Activated CD8-positive, alpha-beta T cell treated with anti-CD3 and anti-CD28 coated beads for 36 hours (primary cell): ENCODE results near the gene MSL1. TPM values are rescaled to one million over a fixed set of nuclear protein-coding genes. Genes with fewer than 3 reads are reported as not detected.

ENCODE experiments used
- ATAC-seq: fragments of 200-7000 bp; cut with Tn5 transposase; one replicate; pipeline ENCODE4 v1.10.0; 2021; ENCODE audit warnings: mild to moderate bottlenecking, moderate library complexity
- CTCF ChIA-PET: fragments of 350-600 bp; sonication (Branson Sonifier 250); formaldehyde crosslinking; loops from one replicate; lab custom pipeline; 2021; ENCODE audit warnings: antibody characterized with exemption; lab: Charles Lee
- POLR2A ChIA-PET: fragments of 350-600 bp; sonication (Branson Sonifier 250); formaldehyde crosslinking; loops from one replicate; lab custom pipeline; 2021; ENCODE audit warnings: antibody characterized with exemption; lab: Charles Lee
- DNase-seq: peaks from one replicate; pipeline ENCODE4 v3.0.0-alpha.2; 2020
- H3K27ac Mint-ChIP-seq: one replicate; pipeline ENCODE4 v1.8.0; 2021; ENCODE audit warnings: mild to moderate bottlenecking, mixed read lengths
- H3K27me3 Mint-ChIP-seq: one replicate; pipeline ENCODE4 v1.8.0; 2021; ENCODE audit warnings: mixed read lengths
- H3K36me3 Mint-ChIP-seq: one replicate; pipeline ENCODE4 v1.8.0; 2021; ENCODE audit warnings: low read depth, mixed read lengths
- H3K4me1 Mint-ChIP-seq: one replicate; pipeline ENCODE4 v1.8.0; 2021; ENCODE audit warnings: low read depth, mixed read lengths
- H3K4me3 Mint-ChIP-seq: one replicate; pipeline ENCODE4 v1.8.0; 2021; ENCODE audit warnings: mild to moderate bottlenecking, moderate library complexity, mixed read lengths
- H3K9me3 Mint-ChIP-seq: one replicate; pipeline ENCODE4 v1.8.0; 2021; ENCODE audit warnings: mixed read lengths
- intact Hi-C: fragments of 100-400 bp; cut with micrococcal nuclease; formaldehyde crosslinking; loops from one replicate; pipeline ENCODE4 v1.10.0; 2022
- total RNA-seq, 2 experiments: library from RNA; stranded (reverse); gene quantifications; one replicate each; pipeline ENCODE4 v1.2.3, GENCODE V29; 2021
- TF ChIP-seq, protein P1 (sequence below): fragments of 200-600 bp; IDR thresholded peaks from one replicate; pipeline ENCODE4 v1.8.0; 2022; ENCODE audit warnings: antibody characterized with exemption, mild to moderate bottlenecking

The MSL1 gene
- total RNA-seq, 2 experiments from 2014 or later: 69.0 to 70.1 TPM

DNA sequence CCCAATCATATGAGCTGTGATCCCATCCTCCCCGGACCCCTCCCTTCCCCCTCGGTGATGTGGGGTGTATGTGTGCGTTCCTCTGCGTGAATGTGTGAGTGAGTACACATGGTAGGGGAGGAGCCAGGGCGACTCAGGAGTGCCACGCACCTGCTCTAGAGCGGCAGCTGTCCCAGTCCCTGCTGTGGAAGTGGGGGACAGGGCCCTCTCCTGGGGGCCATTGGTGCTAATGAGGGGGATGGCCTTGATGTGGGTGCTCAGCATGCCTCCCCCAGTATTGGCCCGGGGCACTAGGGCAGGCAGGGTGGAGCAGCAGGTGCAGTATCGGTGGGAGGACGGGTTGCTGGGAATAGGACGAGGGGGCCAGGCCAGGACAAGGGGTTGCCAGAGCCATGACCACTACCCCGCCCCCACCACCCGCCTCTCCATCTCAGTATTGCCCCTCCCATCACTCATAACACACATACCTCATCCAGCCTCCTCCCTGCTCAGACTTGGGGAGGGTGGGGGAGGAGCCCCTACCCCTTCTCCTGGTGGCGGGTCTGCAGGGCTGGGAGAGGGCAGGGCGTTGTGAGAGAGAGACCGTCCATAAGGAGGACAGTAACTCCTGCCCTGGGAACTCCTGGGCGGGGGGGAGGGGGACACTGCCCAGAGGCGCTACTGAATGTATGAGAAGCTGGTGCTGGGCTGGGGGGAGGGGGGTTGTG, 29.9 kb upstream of the MSL1 start:
- H3K36me3 Mint-ChIP-seq: peaks cover 35% of the 10 kb centered on the region
- intact Hi-C loops: no loop called here

DNA sequence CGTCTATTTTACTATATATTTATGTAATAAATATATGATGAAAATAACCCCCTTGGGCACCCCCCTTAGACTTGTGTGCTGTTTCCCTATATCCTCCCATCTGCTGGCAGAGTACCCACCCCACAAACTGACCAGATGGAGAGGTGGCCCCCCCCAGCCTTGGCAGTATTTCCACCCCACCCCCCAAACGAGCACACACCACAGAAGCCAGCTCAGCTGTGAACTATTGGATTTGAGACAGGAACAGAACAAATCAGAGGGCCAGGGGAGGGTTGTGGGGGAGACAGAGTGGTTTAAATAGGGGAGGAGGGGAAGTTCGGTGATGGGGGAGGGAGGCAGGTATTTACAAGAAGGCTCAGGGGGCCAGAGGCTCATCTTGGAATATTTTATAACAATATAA, 29.2 kb upstream of the MSL1 start:
- H3K4me1 Mint-ChIP-seq: peaks cover 37% of the 10 kb centered on the region
- ChIA-PET POLR2A (interaction anchor here (1.7 kb wide), 1 partner anchor 8 kb away, joined by 5 read pairs; no protein-coding TSS in a partner anchor), CTCF (interaction anchor here (1.7 to 9.5 kb wide), 3 partner anchors 17 to 57 kb away, joined by 4 to 72 read pairs (median 7); no protein-coding TSS in a partner anchor)
- no peak overlapping the region for H3K4me3 Mint-ChIP-seq
- H3K27ac Mint-ChIP-seq: no peak overlapping the region
- intact Hi-C loops: no loop called here
- TF ChIP-seq, protein P1, sequence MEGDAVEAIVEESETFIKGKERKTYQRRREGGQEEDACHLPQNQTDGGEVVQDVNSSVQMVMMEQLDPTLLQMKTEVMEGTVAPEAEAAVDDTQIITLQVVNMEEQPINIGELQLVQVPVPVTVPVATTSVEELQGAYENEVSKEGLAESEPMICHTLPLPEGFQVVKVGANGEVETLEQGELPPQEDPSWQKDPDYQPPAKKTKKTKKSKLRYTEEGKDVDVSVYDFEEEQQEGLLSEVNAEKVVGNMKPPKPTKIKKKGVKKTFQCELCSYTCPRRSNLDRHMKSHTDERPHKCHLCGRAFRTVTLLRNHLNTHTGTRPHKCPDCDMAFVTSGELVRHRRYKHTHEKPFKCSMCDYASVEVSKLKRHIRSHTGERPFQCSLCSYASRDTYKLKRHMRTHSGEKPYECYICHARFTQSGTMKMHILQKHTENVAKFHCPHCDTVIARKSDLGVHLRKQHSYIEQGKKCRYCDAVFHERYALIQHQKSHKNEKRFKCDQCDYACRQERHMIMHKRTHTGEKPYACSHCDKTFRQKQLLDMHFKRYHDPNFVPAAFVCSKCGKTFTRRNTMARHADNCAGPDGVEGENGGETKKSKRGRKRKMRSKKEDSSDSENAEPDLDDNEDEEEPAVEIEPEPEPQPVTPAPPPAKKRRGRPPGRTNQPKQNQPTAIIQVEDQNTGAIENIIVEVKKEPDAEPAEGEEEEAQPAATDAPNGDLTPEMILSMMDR: no peak
- DNase-seq (no peak), ATAC-seq (no peak)
- H3K36me3 Mint-ChIP-seq: peaks cover 35% of the 10 kb centered on the region
- no peaks in the 10 kb centered on the region for H3K27me3 Mint-ChIP-seq
- H3K9me3 Mint-ChIP-seq: no peaks in the 10 kb centered on the region

More for the DNA sequence above, 29.9 kb upstream of the MSL1 start:
- peak overlapping the region; percentile 46 for H3K27ac Mint-ChIP-seq
- H3K4me3 Mint-ChIP-seq: no peak overlapping the region
- DNase-seq (no peak), ATAC-seq (no peak)
- TF ChIP-seq, protein P1: no peak
- CTCF ChIA-PET: interaction anchor here (1.7 to 9.5 kb wide), 3 partner anchors 16 to 57 kb away, joined by 4 to 72 read pairs (median 7); no protein-coding TSS in a partner anchor
- POLR2A ChIA-PET: no interaction called here
- no peaks in the 10 kb centered on the region for H3K27me3 Mint-ChIP-seq
- H3K4me1 Mint-ChIP-seq: peaks cover 34% of the 10 kb centered on the region
- H3K9me3 Mint-ChIP-seq: no peaks in the 10 kb centered on the region

DNA sequence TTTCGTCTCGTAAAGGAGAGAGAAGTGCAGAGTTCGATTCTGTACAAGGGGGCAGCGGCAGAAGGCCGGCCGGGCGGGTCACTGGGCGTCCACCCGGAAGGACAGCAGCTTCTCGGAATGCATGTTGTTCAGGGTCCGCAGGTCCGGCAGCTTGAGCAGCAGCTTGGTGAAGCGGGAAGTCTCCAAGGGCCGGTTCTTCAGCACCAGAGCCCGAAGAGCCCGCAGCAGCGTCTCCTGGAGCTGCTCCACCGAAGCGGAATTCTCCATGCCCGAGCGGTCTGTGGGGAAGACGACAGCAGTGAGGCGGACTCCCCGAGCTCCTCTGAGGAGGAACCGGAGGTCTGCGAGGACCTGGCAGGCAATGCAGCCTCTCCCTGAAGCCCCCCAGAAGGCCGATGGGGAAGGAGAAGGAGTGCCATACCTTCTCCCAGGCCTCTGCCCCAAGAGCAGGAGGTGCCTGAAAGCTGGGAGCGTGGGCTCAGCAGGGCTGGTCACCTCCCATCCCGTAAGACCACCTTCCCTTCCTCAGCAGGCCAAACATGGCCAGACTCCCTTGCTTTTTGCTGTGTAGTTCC, 28.7 kb upstream of the MSL1 start:
- Mint-ChIP-seq H3K4me1 (peaks cover 42% of the 10 kb centered on the region), H3K9me3 (no peaks in the 10 kb centered on the region), H3K27me3 (no peaks in the 10 kb centered on the region), H3K4me3 (no peak overlapping the region), H3K36me3 (peaks cover 40% of the 10 kb centered on the region), H3K27ac (no peak overlapping the region)
- ChIA-PET POLR2A (interaction anchor here (1.7 kb wide), 1 partner anchor 8 kb away, joined by 5 read pairs; no protein-coding TSS in a partner anchor), CTCF (interaction anchor here (1.7 to 9.5 kb wide), 3 partner anchors 18 to 58 kb away, joined by 4 to 72 read pairs (median 7); no protein-coding TSS in a partner anchor)
- TF ChIP-seq, protein P1: no peak
- no peak for DNase-seq
- ATAC-seq: no peak
- intact Hi-C loops: no loop called here

DNA sequence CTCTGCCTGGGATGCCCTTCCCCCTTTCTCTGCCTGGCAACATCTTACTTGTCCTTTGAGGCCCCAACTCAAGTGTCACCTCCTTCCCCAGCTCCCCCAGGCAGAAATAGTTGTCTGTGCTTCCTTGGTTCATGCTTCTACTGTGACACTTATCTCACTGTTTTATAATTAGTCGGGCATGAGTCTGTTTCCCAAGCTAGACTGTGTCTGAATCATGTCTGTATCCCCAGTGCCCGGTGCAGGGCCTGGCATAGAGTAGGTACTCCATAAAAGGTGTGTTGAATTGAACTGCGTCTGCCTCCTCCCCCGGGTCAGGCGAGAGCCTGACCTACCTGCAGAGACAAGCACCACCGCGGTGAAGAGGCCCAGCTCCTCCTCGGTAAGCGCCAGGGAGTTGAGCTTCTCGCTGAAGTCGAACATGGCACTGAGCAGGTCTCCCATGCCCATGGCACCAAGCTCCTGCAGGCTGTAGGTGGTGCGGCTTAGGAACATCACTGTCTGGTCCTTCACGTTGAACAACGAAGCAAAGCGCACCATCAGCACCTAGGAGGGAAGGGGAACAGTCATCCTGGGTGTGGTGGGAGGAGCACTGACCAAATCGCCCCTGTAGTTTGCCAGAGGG, 28.1 kb upstream of the MSL1 start:
- POLR2A ChIA-PET: interaction anchor here (1.7 kb wide), 1 partner anchor 9 kb away, joined by 5 read pairs; no protein-coding TSS in a partner anchor
- Mint-ChIP-seq H3K27me3 (no peaks in the 10 kb centered on the region), H3K4me1 (peaks cover 48% of the 10 kb centered on the region), H3K9me3 (no peaks in the 10 kb centered on the region), H3K4me3 (no peak overlapping the region), H3K27ac (peak overlapping the region; percentile 63), H3K36me3 (peaks cover 46% of the 10 kb centered on the region)
- TF ChIP-seq, protein P1: no peak
- no peak for ATAC-seq
- intact Hi-C loops: no loop called here
- CTCF ChIA-PET: interaction anchor here (1.7 to 9.5 kb wide), 3 partner anchors 18 to 59 kb away, joined by 4 to 72 read pairs (median 7); no protein-coding TSS in a partner anchor
- DNase-seq: no peak
